Daoy (cell line): ENCODE measurements around the gene SH3GL1. TPM values are rescaled to one million over a fixed set of nuclear protein-coding genes. Genes with fewer than 3 reads are reported as not detected.
"Not testable (repeated sequence)": the region's sequence is repeated elsewhere in the genome, so short reads cannot be mapped to it uniquely, and the experiment has no call there.

Source experiments
- DNase-seq: peaks from one replicate; pipeline ENCODE4 v3.0.0-alpha.2; 2015; ENCODE audit warnings: low read depth
- total RNA-seq: library from RNA; depleted of rRNA; stranded (reverse); fragments of >200 nt; shearing (Covaris generic); gene quantifications from 2 replicates; pipeline ENCODE4 v1.2.3, GENCODE V29; 2014

Gene SH3GL1
- total RNA-seq, 1 experiment from 2014 or later = 52.8 TPM

DNA sequence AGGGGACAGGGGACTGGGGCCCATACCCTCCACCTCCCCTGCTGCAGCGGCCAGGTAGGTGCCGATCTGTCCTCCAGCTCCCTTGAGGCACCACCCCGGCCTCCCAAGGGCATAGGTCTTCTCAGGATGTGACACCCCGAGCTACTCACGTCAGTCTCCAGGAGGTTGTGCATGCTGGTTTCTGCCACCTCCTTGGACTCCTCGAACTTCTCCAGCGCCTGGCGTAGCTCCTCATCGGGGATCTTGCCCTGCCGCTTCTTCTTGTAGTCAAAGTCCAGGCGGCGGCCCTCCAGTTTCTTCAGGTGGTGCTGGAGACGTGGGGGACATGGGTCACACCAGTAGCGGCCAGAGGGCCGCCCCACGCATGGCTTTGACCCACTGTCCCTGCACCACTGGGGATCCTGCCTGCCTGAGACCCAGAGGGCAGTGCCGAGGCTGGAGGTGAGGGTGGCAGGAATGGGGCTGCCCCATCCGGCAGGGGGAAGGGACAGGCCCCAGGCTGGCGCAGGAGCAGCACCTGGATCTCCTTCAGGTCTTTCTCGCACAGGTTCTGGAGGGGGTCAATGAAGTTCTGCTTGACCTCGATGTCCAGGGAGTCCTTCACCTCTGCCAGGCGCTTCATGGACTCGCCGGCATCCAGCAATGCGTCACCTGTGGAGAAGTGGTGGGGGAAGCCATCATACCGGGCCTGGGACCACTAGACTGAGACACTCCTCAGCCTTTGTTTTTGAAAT lies 36.6 kb downstream of the SH3GL1 start:
- DNase-seq = no peak

DNA sequence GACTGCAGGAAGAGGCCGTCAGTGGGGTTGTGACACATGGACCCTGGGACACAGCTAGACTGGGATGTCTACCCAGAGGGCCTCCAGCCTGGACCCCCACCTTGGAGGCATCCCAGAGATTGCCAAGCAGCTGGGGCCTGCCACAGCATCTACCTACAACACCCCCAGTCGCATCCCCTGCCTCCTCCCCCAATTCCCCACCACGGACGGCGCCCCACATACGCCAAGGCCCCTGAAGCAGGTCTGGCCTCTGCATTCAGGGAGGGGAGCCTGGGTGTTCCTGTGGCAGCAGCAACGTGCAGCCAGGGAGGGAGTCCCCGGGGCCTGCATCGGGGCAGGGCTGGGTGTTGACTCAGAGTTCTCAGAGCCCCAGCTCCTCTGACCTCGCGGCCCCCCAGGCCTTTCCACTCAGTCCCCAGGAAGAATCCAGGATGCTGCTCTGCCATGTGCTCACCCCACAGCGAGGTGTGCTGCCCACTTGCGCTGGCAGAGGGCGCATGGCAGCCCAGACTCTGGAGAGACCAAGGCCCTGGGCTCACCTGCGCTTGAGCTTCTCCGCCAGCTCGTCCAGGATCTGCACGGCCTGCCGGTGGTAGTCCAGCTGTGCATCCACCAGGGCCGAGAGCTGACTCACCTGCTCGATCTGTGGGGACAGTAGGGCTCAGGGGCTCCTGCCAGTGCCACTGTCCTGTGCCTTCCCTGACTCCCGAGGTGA lies 37.4 kb downstream of the SH3GL1 start:
- DNase-seq = peak; percentile 49

DNA sequence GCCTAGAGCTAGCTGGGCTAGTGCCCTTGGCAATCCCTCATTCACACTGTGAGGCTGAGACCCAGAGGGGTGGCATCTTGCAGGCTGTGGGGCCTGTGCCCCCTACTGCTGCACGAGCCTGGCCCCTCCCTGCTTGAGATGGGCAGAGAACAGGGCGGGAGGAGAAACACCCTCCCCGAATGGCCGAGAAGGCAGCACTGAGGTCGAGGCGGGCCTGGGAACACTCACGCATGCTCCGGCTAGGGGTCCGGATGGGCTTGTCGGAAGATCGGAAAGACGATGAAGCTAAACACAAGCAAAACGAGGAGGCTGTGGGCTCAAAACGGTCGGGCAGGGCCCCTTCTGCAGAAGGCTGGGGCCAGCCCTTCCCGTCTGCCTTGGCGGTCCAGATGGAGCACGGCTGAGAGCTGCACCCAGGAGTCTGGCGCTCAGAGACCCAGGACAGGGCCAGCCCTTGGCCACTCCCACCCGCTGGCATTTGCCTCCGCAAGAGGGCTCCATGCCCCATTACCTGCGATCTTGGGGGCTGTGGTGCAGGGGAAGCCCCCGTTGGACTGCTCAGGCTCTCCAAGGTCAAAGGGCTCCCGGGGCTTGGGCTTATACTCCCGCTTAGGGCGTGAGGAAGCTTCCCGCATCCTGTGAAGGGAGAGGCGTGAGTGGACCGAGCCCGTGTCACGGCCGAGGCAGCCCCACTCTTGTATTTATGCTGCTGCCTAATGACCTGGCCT lies 38.1 kb downstream of the SH3GL1 start:
- no peak for DNase-seq

DNA sequence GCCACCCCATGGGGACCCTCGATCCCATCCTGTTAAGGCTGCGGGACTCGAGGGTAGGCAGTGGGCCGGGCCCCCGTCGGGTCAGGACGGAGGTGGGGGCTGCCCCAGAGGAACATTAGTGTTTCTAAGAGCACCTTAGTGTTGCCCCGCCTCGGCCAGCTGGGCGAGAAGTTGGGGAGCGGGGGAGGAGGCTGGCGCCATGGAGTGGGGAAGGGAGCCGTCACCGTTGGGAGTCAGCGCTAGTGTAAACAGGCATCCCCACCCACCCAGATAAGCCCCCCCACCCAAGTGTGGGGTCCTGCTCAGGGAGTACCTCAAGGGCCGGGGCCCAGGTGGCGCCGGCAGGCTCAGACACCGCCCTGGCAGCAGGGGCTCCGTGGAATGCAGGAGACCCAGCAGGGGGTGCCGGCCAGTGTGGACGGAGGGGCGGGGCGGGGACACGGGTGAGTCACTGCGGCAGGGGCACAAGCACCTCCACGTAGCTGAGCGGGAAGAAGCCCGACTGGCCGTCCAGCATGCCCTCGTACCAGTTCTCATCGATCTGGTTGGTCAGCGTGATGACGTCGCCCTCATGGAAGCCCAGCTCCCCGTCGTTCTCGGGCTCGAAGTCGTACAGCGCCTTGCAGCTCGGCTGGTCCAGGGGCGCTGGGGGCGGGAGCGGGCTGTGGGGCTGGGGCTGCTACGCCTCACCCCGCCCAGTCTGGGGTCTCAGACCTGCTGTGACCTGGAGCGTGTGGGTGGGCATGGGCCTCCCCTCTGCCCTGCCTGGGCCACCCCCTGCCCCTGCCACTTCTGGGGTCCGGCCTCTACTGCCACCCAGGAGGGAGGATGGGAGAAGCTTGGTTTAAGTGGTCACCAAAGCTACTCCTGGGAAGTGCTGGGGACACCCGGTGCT lies 38.9 kb downstream of the SH3GL1 start:
- DNase-seq = no peak

DNA sequence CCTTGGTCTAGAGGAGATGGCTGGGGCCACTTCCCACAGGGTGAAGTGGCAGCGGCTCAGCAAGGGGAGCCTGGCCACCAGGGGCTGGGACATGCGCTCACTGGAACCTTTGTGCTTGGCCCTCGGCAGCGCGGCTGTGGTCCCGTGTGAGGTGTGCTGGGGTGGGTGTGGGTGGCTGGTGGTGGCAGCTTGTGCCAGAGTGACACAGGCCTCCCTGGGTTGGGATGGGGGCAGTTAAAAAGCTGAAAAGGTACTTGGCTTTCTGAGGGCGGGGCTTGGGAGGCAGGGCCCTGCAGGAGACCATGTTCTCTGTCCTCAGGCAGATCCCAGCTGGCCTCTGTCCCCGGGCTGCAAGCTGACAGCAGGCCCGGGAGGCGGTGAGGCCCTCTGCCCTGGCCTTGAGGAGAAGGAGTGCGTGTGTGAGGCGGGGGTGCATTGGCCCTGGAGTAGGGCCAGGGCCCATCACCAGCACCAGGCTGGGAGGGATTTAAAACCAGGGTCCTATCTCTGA lies 39.7 kb downstream of the SH3GL1 start:
- DNase-seq = no peak

DNA sequence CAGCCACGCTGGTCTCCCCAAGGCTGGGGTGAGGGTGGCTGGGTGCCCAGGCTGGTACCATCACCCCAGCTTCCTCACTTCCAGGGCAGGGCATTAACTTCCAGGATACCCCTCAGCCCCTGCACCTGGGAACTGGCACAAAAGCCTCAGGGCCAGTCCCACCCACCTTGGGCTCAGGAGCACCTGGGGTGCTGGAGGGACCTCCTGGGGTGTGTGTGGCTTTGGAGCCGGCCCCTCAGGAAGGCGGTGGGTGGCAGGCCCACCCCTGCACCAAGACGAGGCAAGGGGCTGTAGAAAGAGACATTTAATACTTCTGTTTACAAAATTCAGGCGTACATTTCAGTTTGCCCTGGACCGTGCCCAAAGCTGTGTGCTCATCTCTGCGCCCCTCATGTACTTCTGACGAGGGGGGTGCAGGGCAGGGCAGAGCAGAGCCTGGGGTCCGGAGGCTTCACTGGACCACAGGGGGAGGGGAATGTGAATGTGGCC lies 40.2 kb downstream of the SH3GL1 start:
- no peak for DNase-seq

DNA sequence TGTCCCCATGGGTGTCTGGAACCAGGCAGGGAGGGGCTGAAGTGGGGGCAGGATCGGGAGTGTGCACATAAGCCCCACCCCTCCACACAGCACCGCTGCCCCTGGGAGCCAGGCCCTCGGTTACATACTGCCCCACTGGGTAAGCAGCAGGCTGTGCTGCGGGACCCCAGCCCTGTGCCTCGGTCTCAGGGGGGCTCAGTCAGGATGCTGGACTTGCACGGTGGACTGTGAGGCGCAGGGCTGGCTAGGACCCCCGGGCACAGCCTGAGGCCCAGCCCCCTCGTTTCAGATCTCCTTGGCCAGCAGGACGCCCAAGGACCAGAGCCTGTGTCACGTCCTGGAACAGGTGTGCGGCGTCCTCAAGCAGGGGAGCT lies 40.7 kb downstream of the SH3GL1 start:
- no peak for DNase-seq

DNA sequence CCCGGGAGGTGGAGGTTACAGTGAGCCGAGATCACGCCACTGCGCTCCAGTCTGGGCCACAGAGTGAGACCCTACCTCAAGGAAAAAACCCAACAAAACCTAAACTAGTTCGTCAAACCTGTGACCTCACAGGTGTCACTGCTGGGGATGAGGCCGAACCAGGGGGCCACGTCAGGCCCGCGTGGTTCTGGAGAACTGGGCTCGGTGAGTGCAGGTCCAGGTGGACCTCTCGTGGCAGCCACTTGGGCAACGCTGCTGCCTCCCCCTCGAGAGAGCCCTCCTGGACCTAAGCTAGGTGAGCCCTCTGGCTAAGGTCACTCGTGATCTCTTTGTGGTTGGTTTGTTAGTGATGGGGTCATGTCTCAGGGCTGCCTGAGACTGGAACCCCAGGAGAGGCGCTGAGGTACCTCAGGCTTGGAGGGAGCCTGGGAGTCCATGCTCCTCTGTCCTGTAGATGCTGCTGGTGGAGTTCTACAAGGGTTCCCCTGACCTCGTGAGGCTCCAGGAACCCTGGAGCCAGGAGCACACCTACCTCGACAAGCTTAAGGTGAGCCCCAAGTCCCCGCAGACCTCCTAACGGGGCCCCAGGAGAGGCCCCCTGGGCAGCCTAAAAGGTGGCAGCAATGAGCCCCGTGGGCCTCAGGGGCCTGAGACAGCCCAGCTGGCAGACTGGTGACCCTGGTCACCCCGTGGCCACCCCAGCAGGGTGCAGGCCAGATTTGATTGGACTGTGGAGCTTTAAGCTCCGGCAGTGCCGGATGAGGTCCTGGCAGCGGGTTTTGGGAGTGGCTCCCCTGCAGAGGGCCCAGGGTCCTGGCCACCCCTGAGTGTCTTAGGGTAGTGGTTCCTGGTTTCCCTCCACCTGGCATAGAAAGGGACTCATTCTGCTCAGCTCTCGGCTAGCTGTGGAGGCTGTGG lies 41.4 kb downstream of the SH3GL1 start:
- DNase-seq = no peak

DNA sequence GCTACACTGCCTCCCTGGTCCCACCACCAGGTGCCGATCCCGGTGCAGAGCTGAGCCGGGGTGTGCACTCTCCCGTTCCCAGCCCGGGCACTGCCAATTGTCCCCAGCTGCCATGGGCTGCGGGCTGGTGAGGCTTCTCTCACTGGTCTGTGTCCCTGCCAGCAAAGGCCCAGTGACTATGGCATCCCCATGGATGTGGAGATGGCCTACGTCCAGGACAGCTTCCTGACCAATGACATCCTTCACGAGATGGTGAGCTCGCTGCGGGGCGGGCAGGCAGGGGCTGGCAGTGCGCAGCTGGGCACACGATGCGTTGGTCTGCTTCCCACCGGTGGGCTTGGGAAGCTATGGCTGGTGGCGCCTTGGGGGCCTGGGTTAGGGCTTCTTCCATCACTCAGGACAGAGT lies 42.4 kb downstream of the SH3GL1 start:
- DNase-seq = no peak

DNA sequence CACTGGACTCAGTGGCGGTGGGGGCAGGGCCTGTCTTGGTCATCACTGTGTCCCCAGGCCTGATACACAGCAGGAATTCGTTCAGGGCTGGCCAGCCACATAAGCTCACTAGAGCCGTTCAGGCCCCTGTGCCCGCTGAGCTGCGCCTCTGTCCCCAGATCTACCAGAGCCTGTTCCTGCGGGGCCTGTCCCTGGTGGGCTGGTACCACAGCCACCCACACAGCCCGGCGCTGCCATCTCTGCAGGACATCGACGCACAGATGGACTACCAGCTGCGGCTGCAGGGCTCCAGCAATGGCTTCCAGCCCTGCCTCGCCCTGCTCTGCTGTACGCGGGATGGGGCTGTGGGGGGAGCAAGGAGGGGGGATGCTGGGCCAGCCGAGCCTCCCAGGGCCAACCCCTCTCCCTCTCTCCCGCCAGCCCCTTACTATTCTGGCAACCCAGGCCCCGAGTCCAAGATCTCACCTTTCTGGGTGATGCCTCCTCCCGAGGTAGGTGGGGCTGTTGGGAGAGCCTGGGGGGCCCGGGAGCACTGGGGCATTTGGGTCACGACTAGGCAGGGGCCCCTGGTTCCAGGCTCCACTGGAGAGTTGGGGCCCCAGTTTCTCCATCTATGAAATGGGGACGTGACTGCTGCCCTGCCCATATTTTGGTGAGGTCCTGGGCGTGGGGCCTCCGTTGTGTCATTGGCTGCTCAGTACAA lies 43.1 kb downstream of the SH3GL1 start:
- no peak for DNase-seq

DNA sequence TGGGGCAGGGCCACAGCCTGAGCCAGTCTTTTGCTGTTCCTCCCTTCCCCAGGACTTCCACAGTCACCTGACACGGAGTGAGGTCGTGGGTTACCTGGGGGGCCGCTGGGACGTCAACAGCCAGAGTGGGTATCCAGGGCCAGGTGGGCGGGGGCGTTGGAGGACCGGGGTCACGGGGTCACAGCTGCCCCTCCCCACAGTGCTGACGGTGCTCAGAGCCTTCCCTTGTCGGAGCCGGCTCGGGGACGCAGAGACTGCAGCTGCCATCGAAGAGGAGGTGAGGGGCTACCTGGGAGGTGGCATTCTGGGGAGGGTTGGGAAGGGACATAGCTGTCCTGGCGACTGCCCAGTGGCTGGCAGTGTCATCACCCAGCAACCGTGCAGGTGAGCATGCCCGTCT lies 45.5 kb downstream of the SH3GL1 start:
- no peak for DNase-seq

DNA sequence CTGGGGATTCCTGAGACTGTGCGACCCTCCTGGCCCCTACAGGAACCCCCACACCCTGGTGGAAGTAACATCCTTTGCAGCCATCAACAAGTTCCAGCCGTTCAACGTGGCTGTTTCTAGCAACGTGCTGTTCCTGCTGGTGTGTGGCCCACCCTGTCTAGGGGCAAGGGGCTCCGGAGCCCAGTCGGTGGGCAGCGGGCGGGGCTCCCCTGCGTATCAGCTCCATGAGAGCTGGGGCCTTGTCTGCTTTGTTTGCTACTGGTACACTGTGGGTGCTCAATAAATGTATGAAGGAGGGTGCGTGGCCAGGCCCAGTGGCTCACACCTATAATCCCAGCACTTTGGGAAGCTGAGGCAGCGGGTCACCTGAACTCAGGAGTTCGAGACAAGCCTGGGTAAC lies 46.1 kb downstream of the SH3GL1 start:
- DNase-seq = no peak

DNA sequence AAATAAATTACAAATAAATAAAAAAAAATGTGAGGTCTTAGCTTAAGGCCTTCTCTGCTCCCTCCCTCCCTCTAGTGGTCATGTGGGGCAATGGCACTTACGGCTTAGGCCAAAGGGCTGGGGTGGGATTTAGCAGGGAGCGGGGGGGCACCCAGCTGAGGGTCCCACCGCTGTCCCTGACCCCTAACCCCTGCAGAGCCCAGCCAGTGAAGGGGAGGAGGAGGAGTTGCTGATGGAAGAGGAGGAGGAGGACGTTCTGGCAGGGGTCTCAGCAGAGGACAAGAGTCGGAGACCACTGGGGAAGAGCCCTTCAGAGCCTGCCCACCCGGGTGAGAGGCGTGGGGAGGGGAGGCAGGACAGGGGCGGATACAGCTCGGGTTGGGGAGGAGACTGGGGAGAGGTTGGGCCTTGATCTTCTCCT lies 47.6 kb downstream of the SH3GL1 start:
- peak; percentile 68 for DNase-seq

DNA sequence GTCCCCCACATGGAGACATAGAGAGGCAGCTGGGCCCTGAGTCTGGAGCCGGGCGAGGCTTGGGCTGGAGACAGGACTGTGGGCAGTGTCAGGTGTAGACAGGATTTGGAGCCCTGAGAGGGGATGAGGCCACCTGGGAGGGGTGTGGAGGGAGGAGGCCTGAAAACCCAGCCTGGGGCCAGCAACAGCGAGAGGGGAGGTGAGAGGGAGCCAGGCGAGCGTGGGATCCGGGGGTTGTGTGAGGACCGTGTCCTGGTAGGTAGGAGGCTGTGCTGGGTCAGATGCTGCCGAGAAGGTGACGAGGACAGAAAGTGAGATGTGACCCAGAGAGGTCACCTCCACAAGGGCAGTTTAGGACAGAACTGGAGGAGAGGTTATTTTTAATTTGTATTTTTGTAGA lies 49.6 kb downstream of the SH3GL1 start:
- DNase-seq = no peak

DNA sequence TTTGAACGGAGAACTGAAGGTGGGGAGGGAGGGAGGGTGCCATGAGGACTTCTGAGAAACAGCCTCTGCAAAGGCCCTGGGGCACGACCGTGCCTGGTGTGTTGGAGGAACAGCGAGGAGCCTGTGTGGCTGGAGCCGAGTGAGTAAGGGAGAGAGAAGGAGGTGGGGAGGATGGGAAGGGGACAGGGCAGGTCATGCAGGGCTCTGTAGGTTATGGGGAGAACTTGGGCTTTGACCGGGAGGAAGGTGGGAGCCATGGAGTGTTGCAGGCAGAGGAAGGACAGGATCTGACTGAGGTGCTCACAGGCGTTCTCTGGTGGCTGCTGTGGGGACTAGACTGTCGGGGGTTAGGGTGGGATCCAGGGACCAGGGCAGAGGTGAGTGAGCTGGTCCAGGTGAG lies 50.2 kb downstream of the SH3GL1 start:
- no peak for DNase-seq

DNA sequence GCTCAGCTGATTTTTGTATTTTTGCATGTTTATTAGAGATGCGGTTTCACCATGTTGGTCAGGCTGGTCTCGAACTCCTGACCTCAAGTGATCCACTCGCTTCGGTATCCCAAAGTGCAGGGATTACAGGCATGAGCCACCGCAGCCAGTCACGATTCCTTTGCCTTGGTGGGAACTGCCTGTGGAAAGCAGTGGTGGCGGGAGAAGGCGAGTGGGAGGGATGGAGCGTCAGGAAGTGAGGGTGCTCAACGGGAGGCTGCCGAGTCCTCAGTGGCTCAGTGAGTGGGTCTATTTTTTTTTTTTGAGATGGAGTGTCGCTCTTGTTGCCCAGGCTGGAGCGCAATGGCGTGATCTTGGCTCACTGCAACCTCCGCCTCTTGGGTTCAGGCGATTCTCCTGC lies 51.1 kb downstream of the SH3GL1 start:
- not testable (repeated sequence) for DNase-seq

DNA sequence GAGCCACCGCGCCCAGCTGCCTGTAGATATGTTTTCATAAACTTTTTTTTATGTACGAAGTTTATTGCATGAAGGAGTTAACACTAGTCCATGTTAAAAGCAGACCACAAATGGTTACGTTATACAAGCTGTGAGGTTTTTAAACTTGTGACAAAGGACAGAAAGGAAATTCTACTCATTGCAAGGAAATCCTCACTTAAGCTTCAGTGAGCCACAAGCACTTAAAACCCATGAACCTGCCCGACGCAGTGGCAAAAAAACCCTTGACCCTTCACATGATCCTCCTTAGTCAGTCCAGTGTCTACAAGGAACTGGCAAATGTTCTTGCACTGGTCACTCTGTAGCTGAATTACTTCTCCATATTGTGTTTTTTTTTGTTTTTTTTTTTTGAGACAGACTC lies 52.8 kb downstream of the SH3GL1 start:
- DNase-seq = no peak

DNA sequence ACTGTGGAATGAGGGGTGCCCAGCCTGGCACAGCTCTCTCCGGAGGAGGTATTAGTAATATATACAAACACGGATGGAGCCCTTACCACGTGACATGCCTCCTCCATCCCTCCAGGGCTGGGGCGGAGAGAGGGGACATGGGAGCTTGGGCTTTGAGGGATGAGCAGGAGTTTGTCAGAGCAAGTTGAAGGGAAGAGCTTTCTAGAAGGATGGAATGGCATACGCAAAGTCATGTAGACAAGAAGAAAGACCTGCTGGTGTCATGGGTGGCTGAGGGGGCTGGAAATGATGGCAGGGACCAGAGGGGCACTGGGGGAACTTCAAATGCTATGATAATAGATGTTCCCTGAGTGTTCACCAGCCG lies 54.3 kb downstream of the SH3GL1 start:
- no peak for DNase-seq

DNA sequence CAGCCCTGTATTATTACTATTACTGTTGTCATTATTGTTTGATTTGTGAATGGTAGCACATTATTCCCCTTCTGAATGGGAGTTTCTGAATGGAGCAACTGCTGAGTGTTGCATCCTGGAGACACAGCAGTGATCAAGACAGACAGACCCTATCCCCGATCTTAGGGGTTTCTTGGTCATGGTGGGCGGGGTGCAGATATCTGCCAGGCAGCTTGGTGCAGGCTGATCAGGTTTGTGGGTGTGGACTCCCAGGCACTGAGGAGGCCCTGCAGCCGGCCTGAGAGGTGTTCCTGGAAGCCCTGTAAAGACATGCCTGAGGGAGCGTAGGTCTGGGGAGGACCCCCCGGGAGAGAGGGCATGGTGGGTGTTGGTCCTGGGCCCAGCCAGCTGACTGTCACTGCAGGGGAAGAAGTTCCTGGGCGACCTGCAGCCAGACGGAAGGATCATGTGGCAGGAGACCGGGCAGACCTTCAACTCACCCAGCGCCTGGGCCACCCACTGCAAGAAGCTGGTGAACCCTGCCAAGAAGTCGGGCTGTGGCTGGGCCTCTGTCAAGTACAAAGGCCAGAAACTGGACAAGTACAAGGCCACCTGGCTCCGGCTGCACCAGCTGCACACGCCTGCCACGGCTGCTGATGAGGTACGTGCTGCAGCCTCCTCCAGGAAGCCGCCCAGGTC lies 54.9 kb downstream of the SH3GL1 start:
- no peak for DNase-seq
